Ammon's horn (tissue), 1 donor: Measurements from ENCODE around the gene PTGIR.

Experiments
- DNase-seq: peaks from one replicate; pipeline ENCODE4 v3.0.0-alpha.2; 2016; ENCODE audit warnings: low spot score

The PTGIR gene

DNA sequence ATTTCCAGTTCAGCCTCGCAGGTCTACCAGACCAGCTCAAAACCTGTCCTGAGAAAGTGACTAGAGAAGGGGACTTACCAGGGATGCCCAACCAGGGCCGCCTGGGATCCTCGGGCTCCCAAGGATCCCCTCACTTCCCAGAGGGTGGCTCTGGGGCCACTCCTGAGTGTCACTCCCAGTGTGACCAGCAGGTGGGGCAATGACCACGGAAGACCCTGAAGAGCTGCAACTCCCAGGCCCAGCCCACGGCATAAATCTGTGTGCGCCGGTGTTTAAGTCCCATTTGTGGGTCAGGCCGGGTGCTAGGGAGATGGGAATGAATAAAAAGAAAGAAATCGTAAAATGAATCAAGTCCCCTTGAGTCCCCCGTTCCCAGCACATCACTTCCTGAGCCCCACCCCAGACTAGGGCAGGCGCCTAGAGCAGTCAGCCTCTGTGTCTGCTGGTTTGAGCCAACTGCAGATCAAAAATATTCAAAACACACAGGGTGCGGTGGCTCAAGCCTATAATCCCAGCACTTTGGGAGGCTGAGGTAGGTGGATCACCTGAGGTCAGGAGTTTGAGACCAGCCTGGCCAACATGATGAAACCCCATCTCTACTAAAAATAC, 10.7 kb downstream of the PTGIR start:
- DNase-seq: peak; percentile 92

DNA sequence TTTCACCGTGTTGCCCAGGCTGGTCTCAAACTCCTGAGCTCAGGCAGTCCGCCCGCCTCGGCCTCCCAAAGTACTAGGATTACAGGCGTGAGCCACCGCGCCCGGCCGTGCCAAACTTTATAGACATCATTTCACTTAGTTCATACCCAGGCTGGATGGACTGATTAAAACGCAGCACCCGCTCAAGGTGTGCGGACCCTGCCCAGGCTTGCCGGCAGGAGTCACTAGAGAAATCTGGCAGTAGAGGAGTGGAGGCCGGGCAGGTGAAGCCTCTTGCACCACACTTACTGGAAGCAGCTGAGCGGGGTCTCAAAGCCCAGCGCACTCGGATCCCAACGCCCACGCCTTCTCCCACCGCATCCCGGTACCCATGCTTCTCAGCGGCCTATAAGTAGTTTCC, 11.4 kb downstream of the PTGIR start:
- no peak for DNase-seq

DNA sequence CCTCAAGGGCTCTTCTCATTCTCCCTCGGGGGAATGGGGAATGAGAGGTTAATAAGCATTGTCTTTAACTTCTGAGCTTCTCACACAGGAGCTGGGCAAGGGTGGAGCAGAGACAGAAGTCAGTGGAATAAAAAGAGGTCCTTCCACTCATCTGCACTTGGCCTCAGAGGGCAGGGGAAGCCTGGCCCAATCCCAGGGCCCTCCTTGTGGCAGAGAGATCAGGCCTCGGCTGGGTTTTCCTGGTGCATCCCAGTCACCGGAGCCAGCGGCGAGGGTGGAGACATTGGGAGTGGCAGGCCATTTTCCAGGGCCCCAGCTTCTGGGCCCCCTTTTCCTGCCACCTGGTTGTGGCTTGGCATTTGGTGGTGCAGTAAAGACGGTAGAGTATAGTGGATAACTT, 13.1 kb downstream of the PTGIR start:
- DNase-seq: no peak

DNA sequence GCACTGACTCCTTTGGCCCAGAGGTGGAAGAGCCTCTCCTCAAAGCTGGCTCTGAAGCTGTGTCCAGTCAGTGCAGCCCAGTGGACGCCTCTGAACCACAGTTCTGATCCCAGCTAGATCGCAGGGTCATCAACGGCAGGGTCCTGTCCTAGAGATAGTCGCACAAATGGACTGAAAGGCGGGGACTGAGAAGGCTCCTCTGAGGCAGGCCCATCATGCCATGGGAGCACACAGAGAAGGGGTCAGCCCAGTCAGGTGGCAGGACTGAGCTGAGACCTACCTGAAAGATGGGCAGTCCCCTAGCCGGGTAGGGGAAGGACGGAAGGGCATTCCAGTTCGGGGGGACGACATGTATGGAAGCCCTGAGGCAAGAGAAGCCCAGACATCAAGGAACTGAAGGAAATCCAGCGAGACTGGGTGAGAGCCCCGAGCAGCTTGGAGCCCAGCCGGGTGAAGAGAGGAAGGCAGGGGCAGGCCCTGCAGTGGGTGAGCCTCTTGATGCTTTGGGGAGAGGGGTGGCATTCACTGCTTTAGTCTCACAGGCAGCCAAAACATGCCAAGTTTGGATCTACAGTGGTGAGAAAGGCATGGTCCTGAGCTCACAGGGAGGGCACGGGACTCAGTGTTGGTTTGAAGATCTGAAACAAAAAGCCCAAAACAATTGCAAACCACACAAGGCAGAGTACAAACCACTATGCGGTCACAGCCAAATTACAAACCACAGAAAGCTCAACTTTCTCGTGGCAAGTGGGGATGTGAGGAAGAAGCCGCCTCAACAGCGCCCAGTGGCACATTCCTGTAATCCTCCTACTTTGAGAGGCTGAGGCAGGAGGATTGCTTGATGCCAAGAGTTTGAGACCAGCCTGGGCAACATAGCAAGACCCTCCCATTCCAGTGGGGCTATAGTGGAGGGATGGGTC, 13.8 kb downstream of the PTGIR start:
- DNase-seq: no peak

DNA sequence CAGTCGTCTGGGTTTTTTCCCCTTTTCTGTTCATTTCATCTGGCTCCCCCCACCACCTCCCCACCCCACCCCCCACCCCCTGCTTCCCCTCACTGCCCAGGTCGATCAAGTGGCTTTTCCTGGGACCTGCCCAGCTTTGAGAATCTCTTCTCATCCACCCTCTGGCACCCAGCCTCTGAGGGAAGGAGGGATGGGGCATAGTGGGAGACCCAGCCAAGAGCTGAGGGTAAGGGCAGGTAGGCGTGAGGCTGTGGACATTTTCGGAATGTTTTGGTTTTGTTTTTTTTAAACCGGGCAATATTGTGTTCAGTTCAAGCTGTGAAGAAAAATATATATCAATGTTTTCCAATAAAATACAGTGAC, 14.5 kb downstream of the PTGIR start:
- no peak for DNase-seq

DNA sequence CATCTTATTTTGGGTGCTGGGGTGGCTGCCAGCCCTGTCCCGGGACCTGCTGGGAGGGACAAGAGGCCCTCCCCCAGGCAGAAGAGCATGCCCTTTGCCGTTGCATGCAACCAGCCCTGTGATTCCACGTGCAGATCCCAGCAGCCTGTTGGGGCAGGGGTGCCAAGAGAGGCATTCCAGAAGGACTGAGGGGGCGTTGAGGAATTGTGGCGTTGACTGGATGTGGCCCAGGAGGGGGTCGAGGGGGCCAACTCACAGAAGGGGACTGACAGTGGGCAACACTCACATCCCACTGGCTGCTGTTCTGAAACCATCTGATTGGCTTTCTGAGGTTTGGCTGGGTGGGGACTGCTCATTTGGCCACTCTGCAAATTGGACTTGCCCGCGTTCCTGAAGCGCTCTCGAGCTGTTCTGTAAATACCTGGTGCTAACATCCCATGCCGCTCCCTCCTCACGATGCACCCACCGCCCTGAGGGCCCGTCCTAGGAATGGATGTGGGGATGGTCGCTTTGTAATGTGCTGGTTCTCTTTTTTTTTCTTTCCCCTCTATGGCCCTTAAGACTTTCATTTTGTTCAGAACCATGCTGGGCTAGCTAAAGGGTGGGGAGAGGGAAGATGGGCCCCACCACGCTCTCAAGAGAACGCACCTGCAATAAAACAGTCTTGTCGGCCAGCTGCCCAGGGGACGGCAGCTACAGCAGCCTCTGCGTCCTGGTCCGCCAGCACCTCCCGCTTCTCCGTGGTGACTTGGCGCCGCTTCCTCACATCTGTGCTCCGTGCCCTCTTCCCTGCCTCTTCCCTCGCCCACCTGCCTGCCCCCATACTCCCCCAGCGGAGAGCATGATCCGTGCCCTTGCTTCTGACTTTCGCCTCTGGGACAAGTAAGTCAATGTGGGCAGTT, 15.1 kb downstream of the PTGIR start:
- no peak for DNase-seq

DNA sequence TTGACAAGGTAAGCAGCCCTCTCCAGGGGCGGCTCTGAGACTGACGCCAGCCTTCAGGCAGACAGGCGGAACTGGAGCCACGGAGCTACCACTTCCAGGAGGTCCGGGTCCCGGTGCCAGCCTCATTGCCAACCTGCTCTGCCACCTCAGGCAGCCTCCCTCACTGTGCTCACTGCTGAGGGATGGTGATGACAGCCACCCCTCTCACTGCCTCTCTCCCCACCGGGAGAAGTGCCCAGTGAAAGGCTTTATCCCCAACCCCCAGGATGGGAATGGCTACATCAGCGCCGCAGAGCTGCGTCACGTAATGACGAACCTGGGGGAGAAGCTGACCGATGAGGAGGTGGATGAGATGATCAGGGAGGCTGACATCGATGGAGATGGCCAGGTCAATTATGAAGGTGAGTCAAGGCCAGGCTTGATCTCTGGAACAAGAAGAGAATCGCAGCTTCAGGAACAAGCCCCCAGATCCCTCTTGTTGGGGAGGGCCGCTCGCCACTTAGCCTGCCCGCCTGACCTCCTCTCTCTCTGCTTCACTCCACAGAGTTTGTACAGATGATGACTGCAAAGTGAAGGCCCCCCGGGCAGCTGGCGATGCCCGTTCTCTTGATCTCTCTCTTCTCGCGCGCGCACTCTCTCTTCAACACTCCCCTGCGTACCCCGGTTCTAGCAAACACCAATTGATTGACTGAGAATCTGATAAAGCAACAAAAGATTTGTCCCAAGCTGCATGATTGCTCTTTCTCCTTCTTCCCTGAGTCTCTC, 16.1 kb downstream of the PTGIR start:
- DNase-seq: no peak

DNA sequence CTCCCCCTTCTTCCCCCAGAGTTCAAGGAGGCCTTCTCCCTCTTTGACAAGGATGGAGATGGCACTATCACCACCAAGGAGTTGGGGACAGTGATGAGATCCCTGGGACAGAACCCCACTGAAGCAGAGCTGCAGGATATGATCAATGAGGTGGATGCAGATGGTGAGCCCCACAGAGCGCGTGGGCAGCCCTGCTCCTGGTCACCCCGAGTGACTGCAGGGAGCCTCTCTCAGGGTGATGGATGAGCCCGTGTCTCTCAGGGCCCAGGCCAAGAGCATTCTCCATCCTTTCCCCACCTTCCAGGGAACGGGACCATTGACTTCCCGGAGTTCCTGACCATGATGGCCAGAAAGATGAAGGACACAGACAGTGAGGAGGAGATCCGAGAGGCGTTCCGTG, 16.7 kb downstream of the PTGIR start:
- no peak for DNase-seq

DNA sequence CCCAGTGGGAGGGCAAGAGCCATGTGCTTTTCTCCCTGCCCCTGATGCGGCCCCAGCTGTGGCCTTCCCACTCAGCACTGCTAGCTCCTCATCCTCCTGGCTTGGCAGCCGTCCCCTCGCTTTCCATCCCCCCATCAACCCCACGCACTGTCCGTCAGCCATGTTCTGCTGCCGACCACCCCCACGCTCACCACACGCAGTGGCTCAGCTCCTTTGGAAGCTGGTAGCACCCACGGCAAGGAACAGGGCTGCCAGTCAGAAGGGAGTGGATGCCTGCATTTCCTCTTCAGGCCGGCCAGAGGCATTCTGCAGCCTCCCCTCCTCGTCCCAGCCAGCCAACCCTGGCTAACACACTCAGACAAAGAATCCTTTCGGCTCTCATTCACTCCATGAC, 17.4 kb downstream of the PTGIR start:
- DNase-seq: peak; percentile 66

DNA sequence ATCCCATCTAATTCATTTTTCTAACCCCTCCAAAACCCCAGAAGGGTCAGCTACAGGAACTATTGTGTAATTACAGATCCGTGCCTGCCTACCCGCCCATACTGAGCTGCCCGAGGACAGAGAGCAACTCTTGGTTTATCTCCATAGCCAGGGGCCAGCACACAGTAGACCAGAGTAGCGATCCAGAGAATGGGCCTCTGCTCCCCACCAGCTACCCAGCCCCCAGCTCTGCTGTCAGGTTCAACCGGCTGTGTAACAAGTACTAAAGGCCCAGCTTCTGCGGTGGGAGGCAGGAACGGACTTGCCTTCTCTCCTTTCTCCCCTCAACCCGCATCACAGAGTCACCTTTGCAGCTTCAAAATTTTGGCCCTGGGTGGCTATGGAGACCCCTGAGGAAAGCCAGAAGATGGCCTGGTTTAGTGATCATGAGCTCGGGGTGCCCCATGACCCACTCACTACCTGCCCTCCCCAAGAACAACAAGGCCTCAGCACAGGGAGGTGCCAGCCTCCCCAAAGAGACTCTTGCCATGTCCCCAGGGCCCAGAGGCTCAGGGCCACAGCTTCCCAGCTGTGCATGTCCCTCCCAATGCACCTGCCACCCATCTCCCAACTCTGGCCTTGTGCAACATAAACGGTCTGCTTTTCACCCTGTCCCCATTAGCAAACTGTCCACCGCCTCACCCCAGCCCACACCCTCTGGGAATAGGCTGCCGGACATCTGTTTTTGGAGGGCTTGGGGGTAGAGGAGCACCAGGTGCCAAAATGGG, 18.0 kb downstream of the PTGIR start:
- no peak for DNase-seq

DNA sequence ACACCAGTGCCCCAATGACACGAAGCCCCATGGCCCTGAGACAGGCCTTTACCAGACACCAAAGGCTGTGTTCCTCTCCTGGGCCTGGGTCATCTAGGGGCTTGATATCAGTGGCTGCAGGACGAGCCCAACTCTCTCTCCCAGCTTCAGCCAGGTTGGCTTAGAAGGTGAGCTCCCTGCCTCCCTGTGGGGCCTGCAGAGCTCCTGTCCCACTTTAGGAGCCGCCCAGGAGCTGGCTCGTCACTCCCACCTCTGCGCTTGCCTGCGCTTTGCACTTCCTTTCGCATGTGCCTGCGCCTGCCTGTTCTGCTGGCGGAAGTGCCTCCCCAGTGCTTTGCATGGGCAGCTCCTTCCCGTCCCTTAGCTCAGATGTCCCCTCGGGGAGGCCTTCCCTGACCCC, 18.9 kb downstream of the PTGIR start:
- DNase-seq: no peak

DNA sequence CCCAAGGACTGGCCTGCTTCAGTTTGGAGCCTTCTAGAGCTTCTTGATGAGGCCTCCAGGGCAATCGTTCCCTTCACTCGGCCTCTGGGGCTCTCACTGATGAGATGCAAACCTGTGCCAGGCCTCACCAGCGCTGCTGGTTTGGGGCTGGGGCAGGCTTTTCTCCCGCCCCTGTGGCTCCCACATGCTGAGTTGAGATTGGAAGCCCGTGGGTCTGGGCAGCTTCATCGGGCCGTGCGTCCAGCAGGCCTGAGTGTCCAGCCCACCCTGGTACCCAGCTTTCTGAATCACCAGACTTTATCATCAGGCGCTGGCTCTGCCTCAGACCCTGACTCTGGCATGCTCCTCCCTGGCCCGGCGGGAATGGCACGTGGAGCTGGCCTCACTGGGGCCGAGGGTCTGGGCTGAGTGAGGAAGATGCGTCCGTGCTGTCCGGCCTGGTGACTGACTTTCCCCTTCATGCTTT, 19.5 kb downstream of the PTGIR start:
- no peak for DNase-seq

DNA sequence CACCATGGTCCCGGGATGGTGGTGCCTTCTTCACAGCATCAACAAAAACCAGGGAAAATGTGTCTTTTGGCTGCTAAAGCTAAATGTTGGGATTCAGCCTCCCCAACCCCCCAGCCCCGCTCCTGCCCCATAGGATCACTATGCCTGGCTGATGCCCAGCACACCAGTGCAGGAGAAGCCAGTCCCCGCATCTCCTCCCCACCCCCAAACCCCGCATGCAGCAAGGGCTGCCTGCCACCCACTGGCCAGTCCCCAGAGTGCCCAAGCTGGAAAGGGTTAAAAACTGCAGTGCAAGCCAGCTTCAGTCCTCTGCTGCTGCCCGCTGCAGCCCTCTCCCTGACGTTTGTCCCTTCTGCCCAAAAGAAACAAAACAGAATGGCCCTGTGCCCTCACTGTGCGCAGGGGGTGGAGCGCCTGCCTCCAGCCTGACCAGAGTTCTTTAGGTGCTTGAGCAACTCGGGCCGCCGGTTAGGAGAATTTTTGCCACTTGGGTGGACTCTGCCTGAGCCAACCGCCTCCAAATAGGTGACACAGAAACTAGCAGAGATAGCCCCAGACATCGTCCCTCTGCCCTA, 20.0 kb downstream of the PTGIR start:
- DNase-seq: peak; percentile 76

DNA sequence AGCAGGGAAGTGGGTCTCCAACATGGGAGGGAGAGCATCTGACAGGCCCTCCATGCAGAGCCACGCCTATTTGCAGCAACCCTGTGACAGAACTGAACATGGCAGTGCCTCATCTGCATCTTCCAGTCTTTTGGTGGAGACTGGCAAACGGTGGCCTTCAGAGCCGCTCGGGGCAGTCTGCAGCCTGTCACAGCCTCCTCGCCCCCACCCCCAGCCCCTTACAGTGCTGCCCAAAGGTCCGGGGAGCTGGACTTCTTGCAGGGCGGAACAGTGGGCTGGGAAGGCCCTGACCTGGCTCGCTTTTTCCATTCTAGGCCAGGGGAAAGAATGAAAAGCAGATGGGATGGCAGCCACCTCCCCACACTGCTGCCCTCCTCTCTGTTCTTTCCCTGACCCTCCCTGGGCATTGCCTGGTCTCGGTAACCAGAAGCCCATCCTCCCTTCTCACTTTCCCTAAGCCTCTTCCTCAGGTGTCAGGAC, 21.1 kb downstream of the PTGIR start:
- no peak for DNase-seq

DNA sequence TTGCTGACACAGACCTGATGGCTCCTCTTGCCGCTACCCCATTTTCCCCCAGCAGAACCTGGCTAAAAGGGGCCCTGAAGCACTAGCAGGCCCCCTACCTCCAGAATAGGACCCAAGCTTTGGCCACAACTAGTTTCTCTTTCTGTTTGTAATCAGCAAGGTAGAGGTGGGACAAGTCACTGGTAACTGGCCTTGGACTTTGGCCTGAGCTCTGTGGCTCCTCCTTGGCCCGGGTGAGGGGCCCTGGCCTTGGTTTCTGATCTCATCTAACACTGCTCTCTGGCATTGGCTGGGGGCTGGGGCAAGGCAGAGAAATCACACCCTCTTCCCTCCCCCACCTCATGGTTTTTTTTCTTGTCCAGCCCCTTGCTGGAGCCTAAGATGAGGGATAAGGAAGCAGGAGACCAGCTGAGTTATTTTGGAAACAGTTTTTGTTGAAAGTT, 21.7 kb downstream of the PTGIR start:
- no peak for DNase-seq

DNA sequence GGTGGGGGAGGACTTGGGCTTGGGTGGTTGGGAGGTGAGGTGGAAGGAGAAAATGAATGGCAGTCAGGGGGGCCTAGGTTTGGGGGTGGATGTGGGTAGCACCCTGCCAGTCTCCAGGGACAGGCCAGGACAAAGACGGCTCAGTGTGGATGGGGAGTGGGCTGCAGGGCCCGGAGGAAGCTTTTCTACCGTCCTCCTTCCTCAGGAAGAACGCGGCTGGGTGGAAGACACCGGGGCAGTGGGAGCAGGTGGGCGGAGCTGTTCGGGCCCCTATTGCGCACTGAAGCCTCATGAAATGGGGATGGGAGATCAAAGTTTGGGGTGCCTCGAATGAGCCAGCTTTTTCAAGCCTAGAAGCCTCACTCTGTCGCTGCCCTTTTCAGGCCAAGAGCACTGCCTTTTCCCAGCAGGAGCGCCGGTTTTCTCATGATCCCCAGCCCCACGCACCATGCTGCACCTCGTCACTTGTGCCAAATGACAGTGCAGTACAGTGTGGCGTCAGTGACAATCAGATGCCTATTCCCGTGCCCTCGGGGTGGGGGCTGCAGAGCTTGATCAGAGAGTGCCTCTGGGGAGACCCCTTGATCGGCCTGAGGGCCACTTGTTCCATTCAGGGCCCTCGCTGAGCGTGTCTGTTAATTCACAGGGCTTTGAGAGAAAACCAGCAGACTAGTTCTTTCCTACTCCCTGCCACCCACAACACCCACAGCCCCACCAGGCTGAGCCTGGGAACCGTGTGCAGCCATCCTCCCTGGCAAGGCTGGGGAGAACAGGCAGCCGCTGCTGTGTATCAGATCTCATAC, 22.3 kb downstream of the PTGIR start:
- peak; percentile 68 for DNase-seq

DNA sequence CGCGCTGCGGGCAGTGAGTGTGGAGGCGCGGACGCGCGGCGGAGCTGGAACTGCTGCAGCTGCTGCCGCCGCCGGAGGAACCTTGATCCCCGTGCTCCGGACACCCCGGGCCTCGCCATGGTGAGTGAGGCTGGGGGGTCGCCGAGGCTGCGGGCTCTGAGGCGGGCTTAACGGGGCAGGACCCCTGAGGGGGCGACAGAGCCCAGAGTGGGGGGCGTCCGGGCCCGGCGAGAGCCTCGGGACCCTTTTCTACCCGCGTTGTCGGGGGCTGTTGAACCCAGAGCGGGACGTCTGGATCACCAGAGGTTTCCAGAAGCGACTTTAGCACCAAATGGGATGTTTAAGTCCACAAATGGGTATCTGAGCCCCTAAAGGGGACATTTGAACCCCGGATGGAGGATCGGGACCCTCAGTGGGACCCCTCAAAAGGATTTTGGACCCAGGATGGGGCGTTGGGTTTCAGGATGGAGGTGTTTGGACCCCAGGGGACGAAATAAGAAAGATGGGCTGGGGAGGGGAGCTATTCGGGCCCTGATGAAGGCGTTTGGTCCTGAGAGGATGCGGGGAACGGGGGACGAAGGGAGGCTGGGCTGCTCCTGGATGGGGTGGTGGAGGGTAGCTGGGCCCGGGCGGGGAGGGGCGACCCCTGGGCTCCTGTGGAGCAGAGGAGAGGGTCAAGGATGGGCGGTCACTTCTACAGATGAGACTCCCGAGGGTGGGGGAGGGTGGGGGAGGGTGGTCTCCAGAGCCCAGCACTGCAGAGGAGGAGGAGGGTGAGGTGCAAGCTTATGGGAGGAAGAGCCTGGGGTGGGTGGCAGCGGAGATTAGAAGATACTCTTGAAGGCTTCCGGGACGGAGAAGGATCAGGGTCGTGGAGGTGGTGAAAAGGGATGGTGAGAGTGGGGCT, 23.3 kb downstream of the PTGIR start, which contains the start of gene CALM3:
CALM3 (plus strand) TSS at position 13 of the 907 bp plus-strand sequence; CDS start at position 118, 105 bp downstream.
- no peak for DNase-seq
